Ascending aorta (tissue), 2 donors: ENCODE results near the gene PRKAR1B. TPM values are rescaled to one million over a fixed set of nuclear protein-coding genes. Genes with fewer than 3 reads are reported as not detected.

Source experiments
- DNase-seq, 2 donors: peaks; one replicate each; pipeline ENCODE4 v3.0.0-alpha.2; 2019; ENCODE audit warnings: low spot score in 2 of 2
- H3K27ac ChIP-seq, 2 donors: fragments of 200-600 bp; sonication (generic); one replicate each; pipeline ENCODE4 v1.5.1; 2016 to 2017; ENCODE audit warnings: mild to moderate bottlenecking in 1 of 2
- H3K27me3 ChIP-seq: fragments of 200-600 bp; sonication (generic); one replicate; pipeline ENCODE4 v1.5.1; 2017
- H3K36me3 ChIP-seq, 2 donors: fragments of 200-600 bp; sonication (generic); one replicate each; pipeline ENCODE4 v1.5.1; 2016
- H3K4me1 ChIP-seq, 2 donors: fragments of 200-600 bp; sonication (generic); one replicate each; pipeline ENCODE4 v1.5.1; 2016 to 2017; ENCODE audit warnings: mild to moderate bottlenecking in 1 of 2
- H3K4me3 ChIP-seq, 2 donors: fragments of 200-600 bp; sonication (generic); one replicate each; pipeline ENCODE4 v1.5.1; 2016 to 2017; ENCODE audit warnings: mild to moderate bottlenecking in 1 of 2
- H3K9me3 ChIP-seq, 2 donors: fragments of 200-600 bp; sonication (generic); one replicate each; pipeline ENCODE4 v1.5.1; 2016
- CTCF ChIP-seq, 3 experiments: fragments of 200-600 bp in 2 of 3; fragments of 450-650 bp in 1 of 3; sonication (generic) in 2 of 3; IDR thresholded peaks; one replicate each; pipeline ENCODE4 v1.5.1; 2016 to 2019; ENCODE audit warnings: antibody characterized with exemption in 3 of 3, mild to moderate bottlenecking in 1 of 3, moderate library complexity in 1 of 3
- intact Hi-C: fragments of 100-400 bp; cut with DNase I; formaldehyde crosslinking; loops from one replicate; pipeline ENCODE4 v1.15.1; 2023
- total RNA-seq: library from RNA; depleted of rRNA; stranded (reverse); fragments of >200 nt; gene quantifications from one replicate; pipeline ENCODE4 v1.1.0, GENCODE V29; 2016

The PRKAR1B gene
- total RNA-seq, 1 donor from 2014 or later = 13.0 TPM

GRCh38 chr7:585229-585711, 141.8 kb downstream of the PRKAR1B start:
- H3K36me3 ChIP-seq = no peaks in the 10 kb centered on the region
- no peak for TF ChIP-seq CTCF (IDR thresholded peaks at IDR 0.05)
- H3K27me3 ChIP-seq = no peaks in the 10 kb centered on the region
- H3K9me3 ChIP-seq = no peaks in the 10 kb centered on the region
- H3K4me3 ChIP-seq = no peak overlapping the region
- H3K4me1 ChIP-seq = peaks cover 7 to 18% of the 10 kb centered on the region in 2 donors
- intact Hi-C loops = no loop called here
- H3K27ac ChIP-seq = no peak overlapping the region
- DNase-seq = no peak

GRCh38 chr7:584820-585219, 142.3 kb downstream of the PRKAR1B start:
- Histone ChIP-seq H3K27ac (no peak overlapping the region), H3K9me3 (no peaks in the 10 kb centered on the region), H3K4me3 (no peak overlapping the region), H3K4me1 (peaks cover 6 to 14% of the 10 kb centered on the region in 2 donors), H3K27me3 (no peaks in the 10 kb centered on the region), H3K36me3 (no peaks in the 10 kb centered on the region)
- DNase-seq = no peak
- intact Hi-C loops = no loop called here
- TF ChIP-seq CTCF (IDR thresholded peaks at IDR 0.05) = no peak

GRCh38 chr7:584122-584465, 143.0 kb downstream of the PRKAR1B start:
- Histone ChIP-seq H3K9me3 (no peaks in the 10 kb centered on the region), H3K4me1 (peaks cover 6 to 11% of the 10 kb centered on the region in 2 donors), H3K36me3 (no peaks in the 10 kb centered on the region), H3K27me3 (no peaks in the 10 kb centered on the region), H3K4me3 (no peak overlapping the region), H3K27ac (no peak overlapping the region)
- intact Hi-C loops = no loop called here
- no peak for DNase-seq
- no peak for TF ChIP-seq CTCF (IDR thresholded peaks at IDR 0.05)

- no peak for DNase-seq
- Histone ChIP-seq H3K4me1 (peaks cover 6 to 11% of the 10 kb centered on the region in 2 donors), H3K4me3 (no peak overlapping the region), H3K36me3 (no peaks in the 10 kb centered on the region), H3K27ac (no peak overlapping the region), H3K9me3 (no peaks in the 10 kb centered on the region), H3K27me3 (no peaks in the 10 kb centered on the region)
- intact Hi-C loops = no loop called here
- no peak for TF ChIP-seq CTCF (IDR thresholded peaks at IDR 0.05)
Measured at GRCh38 chr7:583410-584121, 143.5 kb downstream of the PRKAR1B start.

GRCh38 chr7:582931-583330, 144.2 kb downstream of the PRKAR1B start:
- intact Hi-C loops = no loop called here
- no peak for DNase-seq
- no peak overlapping the region for H3K27ac ChIP-seq
- H3K4me3 ChIP-seq = no peak overlapping the region
- TF ChIP-seq CTCF (IDR thresholded peaks at IDR 0.05) = no peak
- H3K9me3 ChIP-seq = no peaks in the 10 kb centered on the region
- no peaks in the 10 kb centered on the region for H3K36me3 ChIP-seq
- no peaks in the 10 kb centered on the region for H3K27me3 ChIP-seq
- H3K4me1 ChIP-seq = peaks cover 6 to 8% of the 10 kb centered on the region in 2 donors
